A549 (cell line): Measurements from ENCODE around the gene TSPAN18. TPM values are rescaled to one million over a fixed set of nuclear protein-coding genes. Genes with fewer than 3 reads are reported as not detected.

Experiments
- ATAC-seq, 2 experiments: fragments of 200-7000 bp in 1 of 2; fragments of >200 bp in 1 of 2; cut with Nextera tagmentation in 1 of 2; cut with Tn5 transposase in 1 of 2; 3 replicates each; pipeline versions ENCODE4 v1.8.0 to v1.9.1; 2018 to 2020; ENCODE audit warnings: mild to moderate bottlenecking in 1 of 2, moderate library complexity in 1 of 2
- CTCF ChIA-PET: fragments of 300-600 bp; sonication (Branson Sonifier 250); formaldehyde crosslinking; extraction: SDS; loops from one replicate; lab custom pipeline; 2021; ENCODE audit warnings: antibody characterized with exemption, inconsistent platforms; lab: Yijun Ruan, JAX
- POLR2A ChIA-PET: fragments of 350-600 bp; formaldehyde crosslinking; extraction: SDS; loops from one replicate; lab custom pipeline; 2021; ENCODE audit warnings: antibody characterized with exemption, inconsistent platforms; lab: Yijun Ruan, JAX
- DNase-seq, 2 experiments: peaks; one replicate each; pipeline versions ENCODE4 v3.0.0 to v3.0.0-alpha.2; 2011 to 2016; ENCODE audit warnings: low read depth in 1 of 2, low spot score in 1 of 2
- FAIRE-seq: peaks from 2 replicates; lab custom pipeline; 2011; peaks lifted over from hg19 to GRCh38; lab: Jason Lieb, UNC
- H3K27ac ChIP-seq, 2 experiments: fragments of >200 bp; sonication (Bioruptor Twin); formaldehyde crosslinking; 3 replicates each; pipeline ENCODE4 v1.5.1; 2016 to 2017
- H3K4me1 ChIP-seq: fragments of >200 bp; sonication (Bioruptor Twin); formaldehyde crosslinking; 3 replicates; pipeline ENCODE4 v1.6.1; 2016
- H3K4me2 ChIP-seq: fragments of >200 bp; sonication (Bioruptor Twin); formaldehyde crosslinking; 3 replicates; pipeline ENCODE4 v1.6.1; 2016
- H3K4me3 ChIP-seq: fragments of >200 bp; sonication (Bioruptor Twin); formaldehyde crosslinking; 3 replicates; pipeline ENCODE4 v1.5.1; 2016
- H3K9me3 ChIP-seq: fragments of >200 bp; sonication (Bioruptor Twin); formaldehyde crosslinking; 3 replicates; pipeline ENCODE4 v1.6.1; 2016
- BHLHE40 ChIP-seq: IDR thresholded peaks from 2 replicates; pipeline ENCODE4 v1.6.1; 2012; ENCODE audit warnings: low read depth, low read length, inconsistent platforms
- CBX8 ChIP-seq: fragments of 200-600 bp; sonication (generic); IDR thresholded peaks from 2 replicates; pipeline ENCODE4 v1.6.1; 2016
- EHMT2 ChIP-seq: fragments of 200-600 bp; sonication (generic); IDR thresholded peaks from 2 replicates; pipeline ENCODE4 v1.6.1; 2016; ENCODE audit warnings: antibody characterized with exemption, low read depth, mild to moderate bottlenecking, moderate library complexity
- EP300 ChIP-seq, 2 experiments: fragments of >200 bp; sonication (Bioruptor Twin); formaldehyde crosslinking; IDR thresholded peaks; 2 replicates in 1 of 2; 3 replicates in 1 of 2; pipeline ENCODE4 v1.6.1; 2016 to 2017
- FOSL2 ChIP-seq, 2 experiments: fragments of 450-650 bp in 1 of 2; fragments of >200 bp in 1 of 2; sonication (Bioruptor Twin) in 1 of 2; formaldehyde crosslinking; IDR thresholded peaks; 2 replicates each; pipeline versions ENCODE4 v1.5.0 to v1.6.1; 2016 to 2020; ENCODE audit warnings: mild to moderate bottlenecking in 1 of 2, moderate library complexity in 1 of 2
- FOXS1 ChIP-seq: fragments of 250-450 bp; sonication (Bioruptor Pico); IDR thresholded peaks from 2 replicates; pipeline ENCODE4 v1.5.0; 2020; ENCODE audit warnings: mild to moderate bottlenecking, moderate library complexity
- HEYL ChIP-seq: fragments of 250-450 bp; sonication (Bioruptor Pico); IDR thresholded peaks from 2 replicates; pipeline ENCODE4 v1.8.0; 2021; ENCODE audit warnings: mild to moderate bottlenecking, moderate library complexity
- HOXA7 ChIP-seq: fragments of 250-450 bp; sonication (Bioruptor Pico); IDR thresholded peaks from 2 replicates; pipeline ENCODE4 v1.5.0; 2020; ENCODE audit warnings: mild to moderate bottlenecking, moderate library complexity
- HOXB13 ChIP-seq: fragments of 250-450 bp; sonication (Bioruptor Pico); IDR thresholded peaks from 2 replicates; pipeline ENCODE4 v1.5.0; 2020; ENCODE audit warnings: low read depth, mild to moderate bottlenecking, moderate library complexity
- JUNB ChIP-seq: fragments of >200 bp; sonication (Bioruptor Twin); formaldehyde crosslinking; IDR thresholded peaks from 2 replicates; pipeline ENCODE4 v1.6.1; 2016
- KDM1A ChIP-seq: fragments of 200-600 bp; sonication (generic); IDR thresholded peaks from 2 replicates; pipeline ENCODE4 v1.6.1; 2016; ENCODE audit warnings: low read depth, mild to moderate bottlenecking
- MAFK ChIP-seq: fragments of 450-650 bp; IDR thresholded peaks from 2 replicates; pipeline ENCODE4 v1.6.1; 2014; ENCODE audit not compliant: partially characterized antibody
- NFE2L2 ChIP-seq: fragments of 150-350 bp; conservative IDR thresholded peaks from 2 replicates; pipeline ENCODE4 v1.6.1; 2014; ENCODE audit warnings: low read length
- NPAS2 ChIP-seq: fragments of 250-450 bp; sonication (Bioruptor Pico); IDR thresholded peaks from 2 replicates; pipeline ENCODE4 v1.8.0; 2022; ENCODE audit warnings: mild to moderate bottlenecking, moderate library complexity, borderline replicate concordance
- NR3C1 ChIP-seq: fragments of >200 bp; sonication (Bioruptor Twin); formaldehyde crosslinking; IDR thresholded peaks from 3 replicates; pipeline ENCODE4 v1.6.1; 2017
- PHF8 ChIP-seq: fragments of 200-600 bp; sonication (generic); IDR thresholded peaks from 2 replicates; pipeline ENCODE4 v1.6.1; 2016; ENCODE audit warnings: low read depth, mild to moderate bottlenecking, antibody characterized with exemption, moderate library complexity, borderline replicate concordance
- POLR2AphosphoS2 ChIP-seq: conservative IDR thresholded peaks from 2 replicates; pipeline ENCODE4 v1.6.1; 2012; ENCODE audit warnings: low read length, improper control_type of control experiment, inconsistent platforms
- RAD21 ChIP-seq, 2 experiments: fragments of >200 bp in 1 of 2; sonication (Bioruptor Twin) in 1 of 2; formaldehyde crosslinking in 1 of 2; IDR thresholded peaks in 1 of 2; conservative IDR thresholded peaks in 1 of 2; 2 replicates in 1 of 2; 3 replicates in 1 of 2; pipeline ENCODE4 v1.6.1; 2012 to 2018; ENCODE audit warnings: inconsistent platforms in 1 of 2
- TFCP2L1 ChIP-seq: fragments of 250-450 bp; sonication (Bioruptor Pico); IDR thresholded peaks from 2 replicates; pipeline ENCODE4 v1.5.0; 2021; ENCODE audit warnings: mild to moderate bottlenecking
- TP53 ChIP-seq: fragments of 250-450 bp; sonication (Bioruptor Pico); IDR thresholded peaks from 2 replicates; pipeline ENCODE4 v1.5.0; 2021; ENCODE audit warnings: mild to moderate bottlenecking, moderate library complexity
- ZFP36 ChIP-seq: fragments of 450-650 bp; IDR thresholded peaks from 2 replicates; pipeline ENCODE4 v1.6.1; 2014; ENCODE audit warnings: borderline replicate concordance; ENCODE audit not compliant: partially characterized antibody
- ZNF302 ChIP-seq: fragments of 250-450 bp; sonication (Bioruptor Pico); IDR thresholded peaks from 2 replicates; pipeline ENCODE4 v1.9.0; 2021; ENCODE audit warnings: inconsistent platforms, mild to moderate bottlenecking, moderate library complexity
- ZSCAN20 ChIP-seq: fragments of 250-450 bp; sonication (Bioruptor Pico); IDR thresholded peaks from 2 replicates; pipeline ENCODE4 v1.8.0; 2022; ENCODE audit warnings: mild to moderate bottlenecking, moderate library complexity
- WGBS: methylation state at CpG from one replicate; pipeline ENCODE4 v1.1.6; 2017; ENCODE audit errors: missing lambda C conversion rate; 5-methylcytosine and 5-hydroxymethylcytosine counted together
- polyA plus RNA-seq, 4 experiments: library from polyadenylated mRNA; depleted of rRNA in 3 of 4; stranded (reverse); fragments of >200 nt; fragmentation: RNase III in 1 of 4; extraction: RNeasy Plus Mini Kit Qiagen cat#74134 plus additional on column Dnase treatment in 1 of 4; gene quantifications; 2 replicates in 3 of 4; 3 replicates in 1 of 4; pipeline ENCODE4 v1.2.3, GENCODE V29; 2011 to 2017
- TF ChIP-seq, protein P1 (sequence below): fragments of 250-450 bp; sonication (Bioruptor Pico); IDR thresholded peaks from 2 replicates; pipeline ENCODE4 v1.5.0; 2020; ENCODE audit warnings: low read depth, mild to moderate bottlenecking, moderate library complexity
- TF ChIP-seq, protein P2 (sequence below): fragments of 250-450 bp; sonication (Bioruptor Pico); IDR thresholded peaks from 2 replicates; pipeline ENCODE4 v1.5.0; 2021; ENCODE audit warnings: mild to moderate bottlenecking, moderate library complexity, borderline replicate concordance
- TF ChIP-seq, protein P3 (sequence below): fragments of 450-650 bp; IDR thresholded peaks from 2 replicates; pipeline ENCODE4 v1.6.1; 2014; ENCODE audit warnings: antibody characterized with exemption
- TF ChIP-seq, protein P4 (sequence below): IDR thresholded peaks from 2 replicates; pipeline ENCODE4 v1.6.1; 2012

The TSPAN18 gene
- polyA plus RNA-seq, 2 of the 4 experiments (the other 2 are of a cell fraction), result 0.81 to 4.5 TPM

DNA sequence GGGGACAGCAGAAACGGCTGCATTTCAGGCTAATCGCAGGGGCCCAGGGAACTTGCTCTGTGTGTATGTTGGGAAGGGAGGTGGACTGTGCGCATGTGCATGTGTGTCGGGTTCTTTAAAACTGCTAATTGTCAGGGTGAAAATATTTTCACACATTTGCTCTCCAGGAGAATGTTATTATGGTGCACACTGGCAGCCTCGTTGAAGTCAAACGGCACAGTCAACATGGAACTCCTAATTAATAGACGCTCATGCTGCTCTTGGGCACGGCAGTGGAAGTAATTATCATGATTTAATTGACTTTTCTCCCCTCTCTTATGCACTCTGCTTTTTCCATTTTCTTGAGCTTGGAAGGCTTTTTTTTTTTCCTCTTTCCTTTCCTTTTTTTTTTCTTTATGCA lies 92.6 kb downstream of the TSPAN18 start:
- CTCF ChIA-PET, result interaction anchor here (0.9 to 1.4 kb wide), 3 partner anchors 12 to 296 kb away, joined by 3 read pairs; no protein-coding TSS in a partner anchor
- FAIRE-seq (no peak), ATAC-seq (no peak), DNase-seq (no peak)
- 73% methylated on average over 8 of the region's 8 CpGs for WGBS
- Histone ChIP-seq H3K4me3 (no peak overlapping the region), H3K4me1 (no peaks in the 10 kb centered on the region), H3K9me3 (0 out of 3 replicates have a peak, but pooled peaks cover 2% of the 10 kb centered on the region), H3K4me2 (no peak overlapping the region), H3K27ac (no peak overlapping the region)
- TF ChIP-seq PHF8 (no peak), HEYL (CRISPR knock-in tag) (no peak), TFCP2L1 (no peak), EHMT2 (no peak), FOXS1 (CRISPR knock-in tag) (no peak), MAFK (no peak), KDM1A (no peak), HOXB13 (CRISPR knock-in tag) (no peak), POLR2AphosphoS2 (no peak), EP300 (IDR thresholded peaks at IDR 0.05) (no peak), NR3C1 (no peak), RAD21 (conservative IDR thresholded peaks at IDR 0.05 in 1 of 2, IDR thresholded peaks at IDR 0.05 in 1 of 2) (no peak), JUNB (no peak), NFE2L2 (no peak)
- TF ChIP-seq, protein P1, sequence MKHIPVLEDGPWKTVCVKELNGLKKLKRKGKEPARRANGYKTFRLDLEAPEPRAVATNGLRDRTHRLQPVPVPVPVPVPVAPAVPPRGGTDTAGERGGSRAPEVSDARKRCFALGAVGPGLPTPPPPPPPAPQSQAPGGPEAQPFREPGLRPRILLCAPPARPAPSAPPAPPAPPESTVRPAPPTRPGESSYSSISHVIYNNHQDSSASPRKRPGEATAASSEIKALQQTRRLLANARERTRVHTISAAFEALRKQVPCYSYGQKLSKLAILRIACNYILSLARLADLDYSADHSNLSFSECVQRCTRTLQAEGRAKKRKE (CRISPR knock-in tag), result no peak
- TF ChIP-seq, protein P2, sequence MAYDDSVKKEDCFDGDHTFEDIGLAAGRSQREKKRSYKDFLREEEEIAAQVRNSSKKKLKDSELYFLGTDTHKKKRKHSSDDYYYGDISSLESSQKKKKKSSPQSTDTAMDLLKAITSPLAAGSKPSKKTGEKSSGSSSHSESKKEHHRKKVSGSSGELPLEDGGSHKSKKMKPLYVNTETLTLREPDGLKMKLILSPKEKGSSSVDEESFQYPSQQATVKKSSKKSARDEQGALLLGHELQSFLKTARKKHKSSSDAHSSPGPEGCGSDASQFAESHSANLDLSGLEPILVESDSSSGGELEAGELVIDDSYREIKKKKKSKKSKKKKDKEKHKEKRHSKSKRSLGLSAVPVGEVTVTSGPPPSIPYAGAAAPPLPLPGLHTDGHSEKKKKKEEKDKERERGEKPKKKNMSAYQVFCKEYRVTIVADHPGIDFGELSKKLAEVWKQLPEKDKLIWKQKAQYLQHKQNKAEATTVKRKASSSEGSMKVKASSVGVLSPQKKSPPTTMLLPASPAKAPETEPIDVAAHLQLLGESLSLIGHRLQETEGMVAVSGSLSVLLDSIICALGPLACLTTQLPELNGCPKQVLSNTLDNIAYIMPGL, result no peak
- TF ChIP-seq, protein P3, sequence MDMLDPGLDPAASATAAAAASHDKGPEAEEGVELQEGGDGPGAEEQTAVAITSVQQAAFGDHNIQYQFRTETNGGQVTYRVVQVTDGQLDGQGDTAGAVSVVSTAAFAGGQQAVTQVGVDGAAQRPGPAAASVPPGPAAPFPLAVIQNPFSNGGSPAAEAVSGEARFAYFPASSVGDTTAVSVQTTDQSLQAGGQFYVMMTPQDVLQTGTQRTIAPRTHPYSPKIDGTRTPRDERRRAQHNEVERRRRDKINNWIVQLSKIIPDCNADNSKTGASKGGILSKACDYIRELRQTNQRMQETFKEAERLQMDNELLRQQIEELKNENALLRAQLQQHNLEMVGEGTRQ, result no peak
- POLR2A ChIA-PET, result no interaction called here

DNA sequence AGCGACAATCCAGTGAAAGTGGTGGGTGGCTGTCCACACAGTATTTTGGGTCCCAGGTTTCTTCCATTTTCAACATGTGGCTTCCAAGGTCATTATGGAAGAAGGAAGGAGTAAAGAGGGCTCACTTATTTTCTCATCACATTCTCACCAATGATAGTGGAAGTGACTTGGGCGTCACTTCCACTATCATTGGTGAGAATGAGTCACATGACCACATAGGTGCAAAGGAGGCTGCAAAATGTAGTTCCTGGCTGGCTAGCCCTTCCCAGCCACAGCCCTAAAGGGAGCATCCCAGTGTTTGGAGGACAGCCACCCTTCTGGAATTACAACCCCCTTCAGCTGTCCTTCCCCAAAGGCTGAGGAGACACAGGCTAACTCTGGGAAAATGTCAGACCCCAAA lies 95.6 kb downstream of the TSPAN18 start:
- WGBS, result 63% methylated on average over 2 of the region's 2 CpGs
- CTCF ChIA-PET, result interaction anchor here (1.2 to 3.2 kb wide), 5 partner anchors 10 to 206 kb away, joined by 4 to 21 read pairs (median 6); no protein-coding TSS in a partner anchor

More for the DNA sequence above, 95.6 kb downstream of the TSPAN18 start:
- Histone ChIP-seq H3K4me3 (no peak overlapping the region), H3K27ac (no peak overlapping the region), H3K4me2 (no peak overlapping the region), H3K9me3 (no peaks in the 10 kb centered on the region), H3K4me1 (no peaks in the 10 kb centered on the region)
- POLR2A ChIA-PET, result no interaction called here
- FAIRE-seq (no peak), DNase-seq (no peak), ATAC-seq (no peak)
- no peak for TF ChIP-seq TFCP2L1
- no peak for TF ChIP-seq TP53 (CRISPR knock-in tag)
- TF ChIP-seq PHF8, result no peak
- no peak for TF ChIP-seq ZNF302 (CRISPR knock-in tag)
- TF ChIP-seq FOSL2 (IDR thresholded peaks at IDR 0.05), result no peak
- no peak for TF ChIP-seq FOSL2 (CRISPR knock-in tag; IDR thresholded peaks at IDR 0.05)
- TF ChIP-seq, protein P4, sequence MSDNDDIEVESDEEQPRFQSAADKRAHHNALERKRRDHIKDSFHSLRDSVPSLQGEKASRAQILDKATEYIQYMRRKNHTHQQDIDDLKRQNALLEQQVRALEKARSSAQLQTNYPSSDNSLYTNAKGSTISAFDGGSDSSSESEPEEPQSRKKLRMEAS, result no peak
- no peak for TF ChIP-seq BHLHE40
- TF ChIP-seq RAD21 (conservative IDR thresholded peaks at IDR 0.05 in 1 of 2, IDR thresholded peaks at IDR 0.05 in 1 of 2), result no peak
- TF ChIP-seq EHMT2, result no peak
- no peak for TF ChIP-seq ZSCAN20
- TF ChIP-seq NPAS2 (CRISPR knock-in tag), result no peak
- no peak for TF ChIP-seq HOXA7 (CRISPR knock-in tag)
- no peak for TF ChIP-seq CBX8
- TF ChIP-seq HEYL (CRISPR knock-in tag), result no peak
- no peak for TF ChIP-seq ZFP36
- TF ChIP-seq NR3C1, result no peak
